K562 (cell line): ENCODE results near the gene PITPNC1. TPM values are rescaled to one million over a fixed set of nuclear protein-coding genes. Genes with fewer than 3 reads are reported as not detected.

ENCODE experiments used
- ATAC-seq: fragments of 200-7000 bp; cut with Tn5 transposase; 3 replicates; pipeline ENCODE4 v1.9.1; 2020; ENCODE audit warnings: moderate library complexity
- BruUV-seq: library from RNA; stranded (reverse); fragments of 400-500 nt; replicated peaks from 2 replicates; lab custom pipeline; 2021; lab: Mats Ljungman, UMichigan
- CTCF ChIA-PET: fragments of 300-600 bp; formaldehyde crosslinking; extraction: SDS; loops from one replicate; lab custom pipeline; 2021; ENCODE audit warnings: low intra/inter-chr PET ratio; lab: Yijun Ruan, JAX
- POLR2A ChIA-PET: fragments of 300-600, 350-650 bp; sonication (Branson Sonifier 250); formaldehyde crosslinking; extraction: SDS; loops from one replicate; lab custom pipeline; 2021; ENCODE audit warnings: antibody characterized with exemption, inconsistent platforms; lab: Yijun Ruan, JAX
- DNase-seq, 4 experiments: peaks; one replicate each; pipeline versions ENCODE4 v3.0.0 to v3.0.0-alpha.2; 2011 to 2018; ENCODE audit warnings: low spot score in 3 of 4, mixed read lengths in 3 of 4; ENCODE audit errors: extremely low read depth in 1 of 4
- FAIRE-seq: peaks from 2 replicates; lab custom pipeline; 2011; peaks lifted over from hg19 to GRCh38; lab: Jason Lieb, UNC
- H2AFZ ChIP-seq: 2 replicates; pipeline ENCODE4 v1.6.0; 2011; ENCODE audit warnings: low read depth, low read length, control low read depth, inconsistent platforms
- H3K27ac ChIP-seq: fragments of 200-600 bp; 3 replicates; pipeline ENCODE4 v1.8.0; 2011; ENCODE audit warnings: low read depth, mild to moderate bottlenecking, control low read depth, inconsistent platforms, low read length, moderate library complexity, mixed read lengths; ENCODE audit errors: extremely low read depth
- H3K27me3 ChIP-seq, 2 experiments: fragments of 300-600 bp in 1 of 2; 2 replicates in 1 of 2; 3 replicates in 1 of 2; pipeline versions ENCODE4 v1.6.0 to v1.8.0; 2011; ENCODE audit warnings: inconsistent platforms in 2 of 2, low read length in 2 of 2, mild to moderate bottlenecking in 1 of 2, mixed read lengths in 1 of 2, moderate library complexity in 1 of 2; ENCODE audit not compliant: control insufficient read depth in 2 of 2, insufficient read depth in 2 of 2
- H3K36me3 ChIP-seq: fragments of 300-600 bp; 3 replicates; pipeline ENCODE4 v1.8.0; 2011; ENCODE audit warnings: mild to moderate bottlenecking, low read length, inconsistent platforms; ENCODE audit not compliant: control insufficient read depth, insufficient read depth
- H3K4me1 ChIP-seq, 2 experiments: fragments of 200-600 bp in 1 of 2; replicated peaks in 1 of 2; 2 replicates in 1 of 2; 3 replicates in 1 of 2; pipeline versions ENCODE4 v1.5.1 to v1.8.0; 2011; ENCODE audit warnings: inconsistent platforms in 2 of 2, low read length in 2 of 2, mild to moderate bottlenecking in 1 of 2, mixed read lengths in 1 of 2, moderate library complexity in 1 of 2; ENCODE audit not compliant: control insufficient read depth in 2 of 2, insufficient read depth in 2 of 2
- H3K4me2 ChIP-seq: 2 replicates; pipeline ENCODE4 v1.6.1; 2011; ENCODE audit warnings: low read length, control low read depth, inconsistent platforms, mixed read lengths; ENCODE audit not compliant: insufficient read depth
- H3K4me3 ChIP-seq: fragments of 200-600 bp; sonication (generic), shearing (Covaris generic); 2 replicates; pipeline ENCODE4 v1.5.1; 2016; ENCODE audit warnings: control low read depth, inconsistent platforms
- H3K79me2 ChIP-seq: fragments of 200-600 bp; 3 replicates; pipeline ENCODE4 v1.8.0; 2011; ENCODE audit warnings: low read length, inconsistent platforms; ENCODE audit not compliant: control insufficient read depth, insufficient read depth
- H3K9ac ChIP-seq, 2 experiments: 2 replicates each; pipeline versions ENCODE4 v1.6.0 to v1.6.1; 2011; ENCODE audit warnings: low read depth in 2 of 2, low read length in 2 of 2, control low read depth in 1 of 2, inconsistent platforms in 1 of 2, mild to moderate bottlenecking in 1 of 2, mixed read lengths in 1 of 2; ENCODE audit not compliant: insufficient read depth in 1 of 2
- H3K9me1 ChIP-seq: one replicate; pipeline ENCODE4 v1.6.0; 2011; ENCODE audit warnings: inconsistent platforms, mild to moderate bottlenecking, low read length, moderate library complexity; ENCODE audit not compliant: control insufficient read depth, insufficient read depth
- H3K9me3 ChIP-seq: replicated peaks from 2 replicates; pipeline ENCODE4 v1.5.1; 2011; ENCODE audit warnings: low read depth, low read length, inconsistent platforms; ENCODE audit not compliant: control insufficient read depth, insufficient read depth
- H4K20me1 ChIP-seq: replicated peaks from 2 replicates; pipeline ENCODE4 v1.6.1; 2011; ENCODE audit warnings: low read length, inconsistent platforms, mixed read lengths; ENCODE audit not compliant: control insufficient read depth, insufficient read depth
- CBFA2T2 ChIP-seq: fragments of 450-650 bp; conservative IDR thresholded peaks from 2 replicates; pipeline ENCODE4 v1.6.1; 2017; ENCODE audit warnings: mild to moderate bottlenecking
- CHD1 ChIP-seq: fragments of 200-600 bp; sonication (generic); IDR thresholded peaks from one replicate; pipeline ENCODE4 v1.6.1; 2012; ENCODE audit warnings: mild to moderate bottlenecking, moderate library complexity, low read length, inconsistent platforms
- HDAC6 ChIP-seq: IDR thresholded peaks from 2 replicates; pipeline ENCODE4 v1.6.1; 2012; ENCODE audit warnings: low read depth, mild to moderate bottlenecking, control low read depth, inconsistent platforms, low read length, moderate library complexity
- JUND ChIP-seq, 2 experiments: IDR thresholded peaks; 2 replicates in 1 of 2; 3 replicates in 1 of 2; pipeline ENCODE4 v1.6.1; 2011; ENCODE audit warnings: borderline replicate concordance in 2 of 2, low read depth in 2 of 2, low read length in 2 of 2, improper control_type of control experiment in 1 of 2, missing biosample characterization in 1 of 2, missing genetic modification characterization in 1 of 2, missing genetic modification reagents in 1 of 2
- LEF1 ChIP-seq: fragments of 450-650 bp; IDR thresholded peaks from 2 replicates; pipeline ENCODE4 v1.6.1; 2016; ENCODE audit warnings: mild to moderate bottlenecking
- PHF8 ChIP-seq: fragments of 200-600 bp; sonication (generic); IDR thresholded peaks from 2 replicates; pipeline ENCODE4 v1.6.1; 2012; ENCODE audit warnings: mixed run types, mild to moderate bottlenecking, inconsistent platforms, low read length, moderate library complexity, borderline replicate concordance
- PML ChIP-seq: IDR thresholded peaks from 2 replicates; pipeline ENCODE4 v1.6.1; 2012; ENCODE audit warnings: low read length, inconsistent platforms
- RAD51 ChIP-seq: fragments of 450-650 bp; IDR thresholded peaks from 2 replicates; pipeline ENCODE4 v1.7.1; 2016; ENCODE audit warnings: low read depth, mild to moderate bottlenecking, borderline replicate concordance
- RBM39 ChIP-seq: fragments of 200-400 bp; formaldehyde crosslinking; optimal IDR thresholded peaks from 2 replicates; pipeline ENCODE3; 2018; ENCODE audit warnings: low read depth, low read length
- SIN3B ChIP-seq: fragments of 450-650 bp; IDR thresholded peaks from 2 replicates; pipeline ENCODE4 v1.6.1; 2017; ENCODE audit warnings: low read depth, mild to moderate bottlenecking, moderate library complexity
- TCFL5 ChIP-seq: fragments of 250-450 bp; sonication (Bioruptor Pico); conservative IDR thresholded peaks from 2 replicates; pipeline ENCODE4 v1.6.1; 2021; ENCODE audit warnings: mild to moderate bottlenecking, moderate library complexity, matching md5 sums
- U2AF2 ChIP-seq: fragments of 200-400 bp; formaldehyde crosslinking; optimal IDR thresholded peaks from 2 replicates; pipeline ENCODE3; 2017; ENCODE audit warnings: low read depth, mild to moderate bottlenecking, low read length
- ZFP1 ChIP-seq: fragments of 450-650 bp; formaldehyde crosslinking; IDR thresholded peaks from 2 replicates; pipeline ENCODE4 v1.4.0; 2020; ENCODE audit warnings: mild to moderate bottlenecking, mixed read lengths
- ZNF184 ChIP-seq: sonication (generic); formaldehyde crosslinking; IDR thresholded peaks from 2 replicates; pipeline ENCODE4 v1.5.0; 2020; ENCODE audit warnings: missing genetic modification reagents
- ZSCAN29 ChIP-seq: fragments of 450-650 bp; IDR thresholded peaks from 2 replicates; pipeline ENCODE4 v1.6.1; 2017
- WGBS: fragments of 100-300 bp; shearing (Covaris generic); methylation state at CpG from one replicate; pipeline ENCODE4 v1.1.6; 2016; ENCODE audit warnings: low coverage, mixed read lengths; ENCODE audit not compliant: insufficient coverage; ENCODE audit errors: missing lambda C conversion rate; 5-methylcytosine and 5-hydroxymethylcytosine counted together
- in situ Hi-C: fragments of 300-500 bp; cut with MboI; formaldehyde crosslinking; loops from 4 replicates; pipeline ENCODE4 v1.15.0; 2018; ENCODE audit warnings: inconsistent platforms, mixed read lengths
- intact Hi-C: fragments of 100-400 bp; cut with micrococcal nuclease; formaldehyde crosslinking; loops from 2 replicates; pipeline ENCODE4 v1.14.2; 2022
- polyA plus RNA-seq, 8 experiments: library from polyadenylated mRNA; depleted of rRNA in 4 of 8; stranded (reverse) in 5 of 8; unstranded in 3 of 8; fragments of >200 nt; fragmentation: Nextera tagmentation in 2 of 8; fragmentation: Illumina TruSeq in 1 of 8; extraction: Ambion mirVana in 2 of 8; extraction: Trizol in 1 of 8; gene quantifications; 2 replicates each; pipeline versions ENCODE4 v1.2.1 to v1.2.3, GENCODE V29; 2011 to 2014; ENCODE audit warnings: inconsistent platforms in 1 of 8, missing spikeins in 1 of 8
- total RNA-seq, 7 experiments: library from RNA; depleted of rRNA in 6 of 7; stranded (reverse); fragments of >200 nt in 6 of 7; fragmentation: Illumina TruSeq in 2 of 7; extraction: Trizol in 2 of 7; gene quantifications; 2 replicates each; pipeline versions ENCODE4 v1.2.1 to v1.2.3, GENCODE V29; 2011 to 2021; ENCODE audit warnings: low replicate concordance in 1 of 7
- TF ChIP-seq, protein P1 (sequence below): fragments of 450-650 bp; IDR thresholded peaks from 2 replicates; pipeline ENCODE4 v1.6.1; 2017; ENCODE audit warnings: antibody characterized with exemption
- TF ChIP-seq, protein P2 (sequence below): fragments of 450-650 bp; IDR thresholded peaks from one replicate; pipeline ENCODE4 v1.6.1; 2018; ENCODE audit warnings: mild to moderate bottlenecking, moderate library complexity; ENCODE audit not compliant: partially characterized antibody
- TF ChIP-seq, protein P3 (sequence below), 2 experiments: IDR thresholded peaks; 2 replicates each; pipeline ENCODE4 v1.6.1; 2012; ENCODE audit warnings: improper control_type of control experiment in 2 of 2, low read depth in 2 of 2, low read length in 2 of 2, borderline replicate concordance in 1 of 2

Gene PITPNC1
- total and polyA plus RNA-seq, 9 of the 15 experiments (the other 6 are each of a cell fraction or from before 2014, with no cell fraction given): 0.11 to 1.1 (median 0.65) TPM

DNA sequence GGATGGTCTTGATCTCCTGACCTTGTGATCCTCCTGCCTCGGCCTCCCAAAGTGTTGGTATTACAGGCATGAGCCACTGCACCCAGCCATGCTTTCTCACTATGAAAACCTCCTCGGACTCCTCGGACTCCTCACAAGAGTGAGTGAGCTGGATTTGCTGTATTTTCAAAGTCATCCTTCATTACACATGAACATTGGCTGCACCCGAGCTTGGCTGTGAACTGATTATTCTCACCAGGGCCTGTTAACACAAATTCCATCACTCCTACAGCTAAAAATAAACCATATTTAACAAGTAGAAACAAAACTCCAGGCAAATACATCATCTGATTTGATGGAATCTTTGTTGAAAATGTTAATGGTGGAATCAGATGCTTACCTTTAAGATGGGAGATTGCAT is 50.3 kb downstream of the PITPNC1 start:
- no peaks in the 10 kb centered on the region for H3K36me3 ChIP-seq

More for the DNA sequence above, 50.3 kb downstream of the PITPNC1 start:
- no peak for FAIRE-seq
- no peak for TF ChIP-seq SIN3B
- TF ChIP-seq, protein P1, sequence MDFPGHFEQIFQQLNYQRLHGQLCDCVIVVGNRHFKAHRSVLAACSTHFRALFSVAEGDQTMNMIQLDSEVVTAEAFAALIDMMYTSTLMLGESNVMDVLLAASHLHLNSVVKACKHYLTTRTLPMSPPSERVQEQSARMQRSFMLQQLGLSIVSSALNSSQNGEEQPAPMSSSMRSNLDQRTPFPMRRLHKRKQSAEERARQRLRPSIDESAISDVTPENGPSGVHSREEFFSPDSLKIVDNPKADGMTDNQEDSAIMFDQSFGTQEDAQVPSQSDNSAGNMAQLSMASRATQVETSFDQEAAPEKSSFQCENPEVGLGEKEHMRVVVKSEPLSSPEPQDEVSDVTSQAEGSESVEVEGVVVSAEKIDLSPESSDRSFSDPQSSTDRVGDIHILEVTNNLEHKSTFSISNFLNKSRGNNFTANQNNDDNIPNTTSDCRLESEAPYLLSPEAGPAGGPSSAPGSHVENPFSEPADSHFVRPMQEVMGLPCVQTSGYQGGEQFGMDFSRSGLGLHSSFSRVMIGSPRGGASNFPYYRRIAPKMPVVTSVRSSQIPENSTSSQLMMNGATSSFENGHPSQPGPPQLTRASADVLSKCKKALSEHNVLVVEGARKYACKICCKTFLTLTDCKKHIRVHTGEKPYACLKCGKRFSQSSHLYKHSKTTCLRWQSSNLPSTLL: no peak
- TF ChIP-seq PHF8: no peak
- no peak for TF ChIP-seq CBFA2T2
- no peak for TF ChIP-seq ZFP1
- TF ChIP-seq LEF1: no peak
- TF ChIP-seq, protein P2, sequence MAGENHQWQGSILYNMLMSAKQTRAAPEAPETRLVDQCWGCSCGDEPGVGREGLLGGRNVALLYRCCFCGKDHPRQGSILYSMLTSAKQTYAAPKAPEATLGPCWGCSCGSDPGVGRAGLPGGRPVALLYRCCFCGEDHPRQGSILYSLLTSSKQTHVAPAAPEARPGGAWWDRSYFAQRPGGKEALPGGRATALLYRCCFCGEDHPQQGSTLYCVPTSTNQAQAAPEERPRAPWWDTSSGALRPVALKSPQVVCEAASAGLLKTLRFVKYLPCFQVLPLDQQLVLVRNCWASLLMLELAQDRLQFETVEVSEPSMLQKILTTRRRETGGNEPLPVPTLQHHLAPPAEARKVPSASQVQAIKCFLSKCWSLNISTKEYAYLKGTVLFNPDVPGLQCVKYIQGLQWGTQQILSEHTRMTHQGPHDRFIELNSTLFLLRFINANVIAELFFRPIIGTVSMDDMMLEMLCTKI: no peak
- TF ChIP-seq ZSCAN29: no peak
- TF ChIP-seq U2AF2: no peak
- no peak for TF ChIP-seq CHD1
- TF ChIP-seq RBM39: no peak
- TF ChIP-seq ZNF184: no peak
- TF ChIP-seq RAD51: no peak
- TF ChIP-seq HDAC6: no peak
- no peak for TF ChIP-seq PML
- TF ChIP-seq TCFL5 (CRISPR knock-in tag): no peak
- no peak for TF ChIP-seq JUND (IDR thresholded peaks at IDR 0.05; ENCODE audit: borderline replicate concordance, low read depth, low read length)
- no peak for TF ChIP-seq JUND (tag; IDR thresholded peaks at IDR 0.05; ENCODE audit: borderline replicate concordance, low read depth, low read length)
- TF ChIP-seq, protein P3, sequence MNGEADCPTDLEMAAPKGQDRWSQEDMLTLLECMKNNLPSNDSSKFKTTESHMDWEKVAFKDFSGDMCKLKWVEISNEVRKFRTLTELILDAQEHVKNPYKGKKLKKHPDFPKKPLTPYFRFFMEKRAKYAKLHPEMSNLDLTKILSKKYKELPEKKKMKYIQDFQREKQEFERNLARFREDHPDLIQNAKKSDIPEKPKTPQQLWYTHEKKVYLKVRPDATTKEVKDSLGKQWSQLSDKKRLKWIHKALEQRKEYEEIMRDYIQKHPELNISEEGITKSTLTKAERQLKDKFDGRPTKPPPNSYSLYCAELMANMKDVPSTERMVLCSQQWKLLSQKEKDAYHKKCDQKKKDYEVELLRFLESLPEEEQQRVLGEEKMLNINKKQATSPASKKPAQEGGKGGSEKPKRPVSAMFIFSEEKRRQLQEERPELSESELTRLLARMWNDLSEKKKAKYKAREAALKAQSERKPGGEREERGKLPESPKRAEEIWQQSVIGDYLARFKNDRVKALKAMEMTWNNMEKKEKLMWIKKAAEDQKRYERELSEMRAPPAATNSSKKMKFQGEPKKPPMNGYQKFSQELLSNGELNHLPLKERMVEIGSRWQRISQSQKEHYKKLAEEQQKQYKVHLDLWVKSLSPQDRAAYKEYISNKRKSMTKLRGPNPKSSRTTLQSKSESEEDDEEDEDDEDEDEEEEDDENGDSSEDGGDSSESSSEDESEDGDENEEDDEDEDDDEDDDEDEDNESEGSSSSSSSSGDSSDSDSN (IDR thresholded peaks at IDR 0.05; ENCODE audit: borderline replicate concordance in 1 of 2, low read depth in 2 of 2, low read length in 2 of 2): no peak
- BruUV-seq: no TSS peak
- Histone ChIP-seq H3K9ac (no peak overlapping the region), H3K9me3 (no peaks in the 10 kb centered on the region), H2AFZ (no peak overlapping the region), H3K4me1 (peaks cover 4 to 9% of the 10 kb centered on the region in 2 experiments; a peak in 4 of 5 replicates), H3K4me2 (no peak overlapping the region), H3K79me2 (no peaks in the 10 kb centered on the region), H3K27me3 (peaks cover 2 to 8% of the 10 kb centered on the region in 2 experiments; a peak in 2 of 5 replicates), H3K9me1 (no peaks in the 10 kb centered on the region), H3K27ac (no peak overlapping the region), H3K4me3 (no peak overlapping the region), H4K20me1 (no peaks in the 10 kb centered on the region)
- ChIA-PET CTCF (no interaction called here), POLR2A (no interaction called here)
- intact Hi-C loops (no loop called here), in situ Hi-C loops (no loop called here)
- no peak for ATAC-seq
- WGBS: 0% methylated on average over 4 of the region's 4 CpGs
- DNase-seq: no peak
